A549 (cell line): ENCODE results near the gene TRIM29. TPM values are rescaled to one million over a fixed set of nuclear protein-coding genes. Genes with fewer than 3 reads are reported as not detected.

Experiments used
- ATAC-seq, 2 experiments: fragments of 200-7000 bp in 1 of 2; fragments of >200 bp in 1 of 2; cut with Nextera tagmentation in 1 of 2; cut with Tn5 transposase in 1 of 2; 3 replicates each; pipeline versions ENCODE4 v1.8.0 to v1.9.1; 2018 to 2020; ENCODE audit warnings: mild to moderate bottlenecking in 1 of 2, moderate library complexity in 1 of 2
- CTCF ChIA-PET: fragments of 300-600 bp; sonication (Branson Sonifier 250); formaldehyde crosslinking; extraction: SDS; loops from one replicate; lab custom pipeline; 2021; ENCODE audit warnings: antibody characterized with exemption, inconsistent platforms; lab: Yijun Ruan, JAX
- POLR2A ChIA-PET: fragments of 350-600 bp; formaldehyde crosslinking; extraction: SDS; loops from one replicate; lab custom pipeline; 2021; ENCODE audit warnings: antibody characterized with exemption, inconsistent platforms; lab: Yijun Ruan, JAX
- DNase-seq, 2 experiments: peaks; one replicate each; pipeline versions ENCODE4 v3.0.0 to v3.0.0-alpha.2; 2011 to 2016; ENCODE audit warnings: low read depth in 1 of 2, low spot score in 1 of 2
- FAIRE-seq: peaks from 2 replicates; lab custom pipeline; 2011; peaks lifted over from hg19 to GRCh38; lab: Jason Lieb, UNC
- H3K27ac ChIP-seq, 2 experiments: fragments of >200 bp; sonication (Bioruptor Twin); formaldehyde crosslinking; 3 replicates each; pipeline ENCODE4 v1.5.1; 2016 to 2017
- H3K4me1 ChIP-seq: fragments of >200 bp; sonication (Bioruptor Twin); formaldehyde crosslinking; 3 replicates; pipeline ENCODE4 v1.6.1; 2016
- H3K4me2 ChIP-seq: fragments of >200 bp; sonication (Bioruptor Twin); formaldehyde crosslinking; 3 replicates; pipeline ENCODE4 v1.6.1; 2016
- H3K4me3 ChIP-seq: fragments of >200 bp; sonication (Bioruptor Twin); formaldehyde crosslinking; 3 replicates; pipeline ENCODE4 v1.5.1; 2016
- H3K9me3 ChIP-seq: fragments of >200 bp; sonication (Bioruptor Twin); formaldehyde crosslinking; 3 replicates; pipeline ENCODE4 v1.6.1; 2016
- ATOH8 ChIP-seq: fragments of 250-450 bp; sonication (Bioruptor Pico); IDR thresholded peaks from 2 replicates; pipeline ENCODE4 v1.5.0; 2020; ENCODE audit warnings: low read depth, mild to moderate bottlenecking, moderate library complexity
- CHD2 ChIP-seq: fragments of 150-350 bp; IDR thresholded peaks from 2 replicates; pipeline ENCODE4 v1.6.1; 2014; ENCODE audit warnings: low read length; ENCODE audit not compliant: partially characterized antibody
- EHF ChIP-seq: fragments of 250-450 bp; sonication (Bioruptor Pico); IDR thresholded peaks from 2 replicates; pipeline ENCODE4 v1.5.0; 2020; ENCODE audit warnings: mild to moderate bottlenecking
- EHMT2 ChIP-seq: fragments of 200-600 bp; sonication (generic); IDR thresholded peaks from 2 replicates; pipeline ENCODE4 v1.6.1; 2016; ENCODE audit warnings: antibody characterized with exemption, low read depth, mild to moderate bottlenecking, moderate library complexity
- FOSB ChIP-seq: fragments of 250-450 bp; sonication (Bioruptor Pico); IDR thresholded peaks from 2 replicates; pipeline ENCODE4 v1.5.0; 2020; ENCODE audit warnings: mild to moderate bottlenecking, moderate library complexity
- HEYL ChIP-seq: fragments of 250-450 bp; sonication (Bioruptor Pico); IDR thresholded peaks from 2 replicates; pipeline ENCODE4 v1.8.0; 2021; ENCODE audit warnings: mild to moderate bottlenecking, moderate library complexity
- HOXA7 ChIP-seq: fragments of 250-450 bp; sonication (Bioruptor Pico); IDR thresholded peaks from 2 replicates; pipeline ENCODE4 v1.5.0; 2020; ENCODE audit warnings: mild to moderate bottlenecking, moderate library complexity
- JUN ChIP-seq, 2 experiments: fragments of >200 bp; sonication (Bioruptor Twin); formaldehyde crosslinking; IDR thresholded peaks; 2 replicates in 1 of 2; 3 replicates in 1 of 2; pipeline ENCODE4 v1.6.1; 2016 to 2017
- MAZ ChIP-seq: fragments of 150-350 bp; IDR thresholded peaks from 2 replicates; pipeline ENCODE4 v1.6.1; 2014; ENCODE audit warnings: antibody characterized with exemption, low read depth, low read length, borderline replicate concordance
- NFE2L2 ChIP-seq: fragments of 150-350 bp; conservative IDR thresholded peaks from 2 replicates; pipeline ENCODE4 v1.6.1; 2014; ENCODE audit warnings: low read length
- NPAS2 ChIP-seq: fragments of 250-450 bp; sonication (Bioruptor Pico); IDR thresholded peaks from 2 replicates; pipeline ENCODE4 v1.8.0; 2022; ENCODE audit warnings: mild to moderate bottlenecking, moderate library complexity, borderline replicate concordance
- PHF8 ChIP-seq: fragments of 200-600 bp; sonication (generic); IDR thresholded peaks from 2 replicates; pipeline ENCODE4 v1.6.1; 2016; ENCODE audit warnings: low read depth, mild to moderate bottlenecking, antibody characterized with exemption, moderate library complexity, borderline replicate concordance
- POLR2AphosphoS2 ChIP-seq: conservative IDR thresholded peaks from 2 replicates; pipeline ENCODE4 v1.6.1; 2012; ENCODE audit warnings: low read length, improper control_type of control experiment, inconsistent platforms
- RAD21 ChIP-seq, 2 experiments: fragments of >200 bp in 1 of 2; sonication (Bioruptor Twin) in 1 of 2; formaldehyde crosslinking in 1 of 2; IDR thresholded peaks in 1 of 2; conservative IDR thresholded peaks in 1 of 2; 2 replicates in 1 of 2; 3 replicates in 1 of 2; pipeline ENCODE4 v1.6.1; 2012 to 2018; ENCODE audit warnings: inconsistent platforms in 1 of 2
- RARB ChIP-seq: fragments of 250-450 bp; sonication (Bioruptor Pico); IDR thresholded peaks from 2 replicates; pipeline ENCODE4 v1.8.0; 2021; ENCODE audit warnings: mild to moderate bottlenecking, moderate library complexity
- SMC3 ChIP-seq: fragments of >200 bp; sonication (Bioruptor Twin); formaldehyde crosslinking; IDR thresholded peaks from 3 replicates; pipeline ENCODE4 v1.6.1; 2018; ENCODE audit warnings: inconsistent platforms
- WGBS: methylation state at CpG from one replicate; pipeline ENCODE4 v1.1.6; 2017; ENCODE audit errors: missing lambda C conversion rate; 5-methylcytosine and 5-hydroxymethylcytosine counted together
- polyA plus RNA-seq, 4 experiments: library from polyadenylated mRNA; depleted of rRNA in 3 of 4; stranded (reverse); fragments of >200 nt; fragmentation: RNase III in 1 of 4; extraction: RNeasy Plus Mini Kit Qiagen cat#74134 plus additional on column Dnase treatment in 1 of 4; gene quantifications; 2 replicates in 3 of 4; 3 replicates in 1 of 4; pipeline ENCODE4 v1.2.3, GENCODE V29; 2011 to 2017
- TF ChIP-seq, protein P1 (sequence below): IDR thresholded peaks from 2 replicates; pipeline ENCODE4 v1.6.1; 2012
- TF ChIP-seq, protein P2 (sequence below): fragments of >200 bp; sonication (Bioruptor Twin); formaldehyde crosslinking; IDR thresholded peaks from 3 replicates; pipeline ENCODE4 v1.5.1; 2016
- TF ChIP-seq, protein P3 (sequence below): IDR thresholded peaks from 2 replicates; pipeline ENCODE4 v1.6.1; 2012
- TF ChIP-seq, protein P4 (sequence below): fragments of >200 bp; sonication (Bioruptor Twin); formaldehyde crosslinking; IDR thresholded peaks from 3 replicates; pipeline ENCODE4 v1.6.1; 2016

TRIM29 gene
- polyA plus RNA-seq, 2 of the 4 experiments (the other 2 are of a cell fraction), result 2.7 to 3.6 TPM

GRCh38 chr11:120168960-120169681 is 31.2 kb upstream of the TRIM29 start:
- ChIA-PET CTCF (interaction anchor here (0.7 to 9.5 kb wide), 16 partner anchors 9 to 805 kb away, joined by 3 to 245 read pairs (median 3); no protein-coding TSS in a partner anchor), POLR2A (no interaction called here)
- no peaks in the 10 kb centered on the region for H3K9me3 ChIP-seq
- H3K4me2 ChIP-seq, result peak overlapping the region; percentile 89
- peak overlapping the region; percentile 61 to 89 for H3K27ac ChIP-seq
- TF ChIP-seq PHF8 (no peak), EHF (CRISPR knock-in tag) (no peak), EHMT2 (no peak), RAD21 (conservative IDR thresholded peaks at IDR 0.05 in 1 of 2, IDR thresholded peaks at IDR 0.05 in 1 of 2) (peak in 1 of 2 experiments; percentile 52; a peak in 3 of 5 replicates), RARB (CRISPR knock-in tag) (no peak), CHD2 (no peak), ATOH8 (CRISPR knock-in tag) (no peak), NFE2L2 (no peak), HOXA7 (CRISPR knock-in tag) (no peak), JUN (IDR thresholded peaks at IDR 0.05) (no peak), SMC3 (peak; percentile 60), MAZ (no peak), FOSB (CRISPR knock-in tag) (no peak), POLR2AphosphoS2 (no peak), NPAS2 (CRISPR knock-in tag) (no peak), HEYL (CRISPR knock-in tag) (no peak)
- TF ChIP-seq, protein P1, sequence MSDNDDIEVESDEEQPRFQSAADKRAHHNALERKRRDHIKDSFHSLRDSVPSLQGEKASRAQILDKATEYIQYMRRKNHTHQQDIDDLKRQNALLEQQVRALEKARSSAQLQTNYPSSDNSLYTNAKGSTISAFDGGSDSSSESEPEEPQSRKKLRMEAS, result peak; percentile 50
- TF ChIP-seq, protein P2, sequence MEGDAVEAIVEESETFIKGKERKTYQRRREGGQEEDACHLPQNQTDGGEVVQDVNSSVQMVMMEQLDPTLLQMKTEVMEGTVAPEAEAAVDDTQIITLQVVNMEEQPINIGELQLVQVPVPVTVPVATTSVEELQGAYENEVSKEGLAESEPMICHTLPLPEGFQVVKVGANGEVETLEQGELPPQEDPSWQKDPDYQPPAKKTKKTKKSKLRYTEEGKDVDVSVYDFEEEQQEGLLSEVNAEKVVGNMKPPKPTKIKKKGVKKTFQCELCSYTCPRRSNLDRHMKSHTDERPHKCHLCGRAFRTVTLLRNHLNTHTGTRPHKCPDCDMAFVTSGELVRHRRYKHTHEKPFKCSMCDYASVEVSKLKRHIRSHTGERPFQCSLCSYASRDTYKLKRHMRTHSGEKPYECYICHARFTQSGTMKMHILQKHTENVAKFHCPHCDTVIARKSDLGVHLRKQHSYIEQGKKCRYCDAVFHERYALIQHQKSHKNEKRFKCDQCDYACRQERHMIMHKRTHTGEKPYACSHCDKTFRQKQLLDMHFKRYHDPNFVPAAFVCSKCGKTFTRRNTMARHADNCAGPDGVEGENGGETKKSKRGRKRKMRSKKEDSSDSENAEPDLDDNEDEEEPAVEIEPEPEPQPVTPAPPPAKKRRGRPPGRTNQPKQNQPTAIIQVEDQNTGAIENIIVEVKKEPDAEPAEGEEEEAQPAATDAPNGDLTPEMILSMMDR, result peak; percentile 65
- TF ChIP-seq, protein P3, sequence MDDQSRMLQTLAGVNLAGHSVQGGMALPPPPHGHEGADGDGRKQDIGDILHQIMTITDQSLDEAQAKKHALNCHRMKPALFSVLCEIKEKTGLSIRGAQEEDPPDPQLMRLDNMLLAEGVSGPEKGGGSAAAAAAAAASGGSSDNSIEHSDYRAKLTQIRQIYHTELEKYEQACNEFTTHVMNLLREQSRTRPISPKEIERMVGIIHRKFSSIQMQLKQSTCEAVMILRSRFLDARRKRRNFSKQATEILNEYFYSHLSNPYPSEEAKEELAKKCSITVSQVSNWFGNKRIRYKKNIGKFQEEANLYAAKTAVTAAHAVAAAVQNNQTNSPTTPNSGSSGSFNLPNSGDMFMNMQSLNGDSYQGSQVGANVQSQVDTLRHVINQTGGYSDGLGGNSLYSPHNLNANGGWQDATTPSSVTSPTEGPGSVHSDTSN, result no peak
- TF ChIP-seq, protein P4, sequence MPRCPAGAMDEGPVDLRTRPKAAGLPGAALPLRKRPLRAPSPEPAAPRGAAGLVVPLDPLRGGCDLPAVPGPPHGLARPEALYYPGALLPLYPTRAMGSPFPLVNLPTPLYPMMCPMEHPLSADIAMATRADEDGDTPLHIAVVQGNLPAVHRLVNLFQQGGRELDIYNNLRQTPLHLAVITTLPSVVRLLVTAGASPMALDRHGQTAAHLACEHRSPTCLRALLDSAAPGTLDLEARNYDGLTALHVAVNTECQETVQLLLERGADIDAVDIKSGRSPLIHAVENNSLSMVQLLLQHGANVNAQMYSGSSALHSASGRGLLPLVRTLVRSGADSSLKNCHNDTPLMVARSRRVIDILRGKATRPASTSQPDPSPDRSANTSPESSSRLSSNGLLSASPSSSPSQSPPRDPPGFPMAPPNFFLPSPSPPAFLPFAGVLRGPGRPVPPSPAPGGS, result no peak
- TF ChIP-seq, all 56 proteins: peak for 4
- DNase-seq (peak; percentile 54 to 60), ATAC-seq (peak; percentile 92 to 97), FAIRE-seq (no peak)
- 0 out of 3 replicates have a peak, but pooled peaks cover 3% of the 10 kb centered on the region for H3K4me1 ChIP-seq
- H3K4me3 ChIP-seq, result peak overlapping the region; percentile 45
- 26% methylated on average over 9 of the region's 71 CpGs for WGBS
